NCI-H345 treated with DMSO at 0.1 percent for 48 hours (cell line): ENCODE measurements around the gene SLC35D3.
"Not testable (repeated sequence)": the region's sequence is repeated elsewhere in the genome, so short reads cannot be mapped to it uniquely, and the experiment has no call there.

ENCODE experiments used
- DNase-seq: peaks from one replicate; lab custom pipeline; 2025; ENCODE audit not compliant: unreplicated experiment; lab: John Stamatoyannopoulos, UW

Gene SLC35D3

GRCh38 chr6:136963259-136963658, 41.2 kb downstream of the SLC35D3 start:
- DNase-seq: no peak

GRCh38 chr6:136964398-136964797, 42.3 kb downstream of the SLC35D3 start:
- no peak for DNase-seq

- DNase-seq: peak; percentile 56
Observed at GRCh38 chr6:136967876-136968752, 46.0 kb downstream of the SLC35D3 start.

- DNase-seq: no peak
Observed at GRCh38 chr6:136968837-136969236, 46.7 kb downstream of the SLC35D3 start.

- no peak for DNase-seq
Observed at GRCh38 chr6:136969433-136969832, 47.3 kb downstream of the SLC35D3 start.

GRCh38 chr6:136969930-136970329, 47.8 kb downstream of the SLC35D3 start:
- no peak for DNase-seq

GRCh38 chr6:136971609-136972008, 49.5 kb downstream of the SLC35D3 start:
- no peak for DNase-seq

GRCh38 chr6:136973781-136974180, 51.7 kb downstream of the SLC35D3 start:
- not testable (repeated sequence) for DNase-seq
